H9 (cell line): Measurements from ENCODE around the gene UBE2V1. TPM values are rescaled to one million over a fixed set of nuclear protein-coding genes. Genes with fewer than 3 reads are reported as not detected.

ENCODE experiments used
- DNase-seq: peaks from one replicate; pipeline ENCODE4 v3.0.0-alpha.2; 2017
- H2AFZ ChIP-seq: one replicate; pipeline ENCODE4 v1.6.1; 2013; ENCODE audit warnings: mild to moderate bottlenecking, low read length, control low read depth, moderate library complexity
- H2AK5ac ChIP-seq: 2 replicates; pipeline ENCODE4 v1.6.1; 2013; ENCODE audit warnings: low read length, control low read depth, mixed read lengths; ENCODE audit not compliant: insufficient read length
- H2BK120ac ChIP-seq: one replicate; pipeline ENCODE4 v1.6.1; 2013; ENCODE audit warnings: low read depth, mild to moderate bottlenecking, low read length, control low read depth, inconsistent platforms; ENCODE audit not compliant: poor library complexity, severe bottlenecking
- H2BK12ac ChIP-seq: 2 replicates; pipeline ENCODE4 v1.6.1; 2013; ENCODE audit warnings: low read length, control low read depth, mixed read lengths, low read depth; ENCODE audit not compliant: insufficient read length
- H2BK15ac ChIP-seq: 2 replicates; pipeline ENCODE4 v1.6.1; 2013; ENCODE audit warnings: low read depth, low read length, control low read depth
- H2BK20ac ChIP-seq: one replicate; pipeline ENCODE4 v1.6.1; 2013; ENCODE audit warnings: low read depth, mild to moderate bottlenecking, low read length, control low read depth, inconsistent platforms; ENCODE audit not compliant: poor library complexity, severe bottlenecking
- H2BK5ac ChIP-seq: 2 replicates; pipeline ENCODE4 v1.6.1; 2013; ENCODE audit warnings: low read length, control low read depth, mixed read lengths; ENCODE audit not compliant: insufficient read length
- H3K14ac ChIP-seq: 2 replicates; pipeline ENCODE4 v1.6.1; 2013; ENCODE audit warnings: low read length, control low read depth; ENCODE audit not compliant: insufficient read depth
- H3K18ac ChIP-seq: 2 replicates; pipeline ENCODE4 v1.6.1; 2013; ENCODE audit warnings: low read depth, mild to moderate bottlenecking, mixed read lengths, low read length, control low read depth; ENCODE audit not compliant: insufficient read length
- H3K23ac ChIP-seq: 2 replicates; pipeline ENCODE4 v1.6.1; 2013; ENCODE audit warnings: low read length, control low read depth, mixed read lengths, low read depth; ENCODE audit not compliant: insufficient read length
- H3K23me2 ChIP-seq: 2 replicates; pipeline ENCODE4 v1.6.1; 2013; ENCODE audit warnings: low read depth, mild to moderate bottlenecking, mixed read lengths, low read length, control low read depth; ENCODE audit not compliant: insufficient read length, poor library complexity, severe bottlenecking
- H3K27ac ChIP-seq: 2 replicates; pipeline ENCODE4 v1.5.1; 2013; ENCODE audit warnings: low read length, control low read depth, mixed read lengths, low read depth; ENCODE audit not compliant: insufficient read length
- H3K27me3 ChIP-seq: 2 replicates; pipeline ENCODE4 v1.6.1; 2013; ENCODE audit warnings: low read length, control low read depth, inconsistent platforms; ENCODE audit not compliant: insufficient read depth
- H3K4ac ChIP-seq: 2 replicates; pipeline ENCODE4 v1.6.1; 2013; ENCODE audit warnings: low read depth, mild to moderate bottlenecking, control low read depth, inconsistent platforms, low read length, moderate library complexity
- H3K4me1 ChIP-seq: 2 replicates; pipeline ENCODE4 v1.6.1; 2013; ENCODE audit warnings: low read length, control low read depth, inconsistent platforms; ENCODE audit not compliant: insufficient read depth
- H3K4me2 ChIP-seq: 2 replicates; pipeline ENCODE4 v1.6.1; 2013; ENCODE audit warnings: low read length, control low read depth, mixed read lengths; ENCODE audit not compliant: insufficient read length, insufficient read depth
- H3K56ac ChIP-seq: 2 replicates; pipeline ENCODE4 v1.6.1; 2013; ENCODE audit warnings: low read depth, mild to moderate bottlenecking, mixed read lengths, low read length, control low read depth; ENCODE audit not compliant: insufficient read length
- H3K79me1 ChIP-seq: 2 replicates; pipeline ENCODE4 v1.6.1; 2013; ENCODE audit warnings: low read depth, mild to moderate bottlenecking, moderate library complexity, low read length, control low read depth, inconsistent platforms; ENCODE audit not compliant: insufficient read depth, poor library complexity, severe bottlenecking
- H3K79me2 ChIP-seq: 2 replicates; pipeline ENCODE4 v1.6.1; 2013; ENCODE audit warnings: low read length, control low read depth, inconsistent platforms; ENCODE audit not compliant: insufficient read depth
- H3K9ac ChIP-seq: 2 replicates; pipeline ENCODE4 v1.6.1; 2013; ENCODE audit warnings: low read length, control low read depth, mixed read lengths; ENCODE audit not compliant: insufficient read length; ENCODE audit errors: extremely low read depth
- H3K9me3 ChIP-seq: one replicate; pipeline ENCODE4 v1.6.1; 2013; ENCODE audit warnings: low read depth, low read length, inconsistent platforms; ENCODE audit not compliant: control insufficient read depth
- H3T11ph ChIP-seq: one replicate; pipeline ENCODE4 v1.6.1; 2013; ENCODE audit warnings: mild to moderate bottlenecking, low read length, control low read depth, inconsistent platforms
- H4K20me1 ChIP-seq: one replicate; pipeline ENCODE4 v1.6.1; 2013; ENCODE audit not compliant: control insufficient read depth, insufficient read length, insufficient read depth
- H4K5ac ChIP-seq: 2 replicates; pipeline ENCODE4 v1.6.1; 2013; ENCODE audit warnings: low read depth, mild to moderate bottlenecking, mixed read lengths, low read length, control low read depth; ENCODE audit not compliant: insufficient read length
- H4K8ac ChIP-seq: replicated peaks from 2 replicates; pipeline ENCODE4 v1.6.1; 2013; ENCODE audit warnings: low read length, control low read depth, mixed read lengths, low read depth; ENCODE audit not compliant: insufficient read length
- H4K91ac ChIP-seq: 2 replicates; pipeline ENCODE4 v1.6.1; 2013; ENCODE audit warnings: low read depth, mild to moderate bottlenecking, moderate library complexity, mixed read lengths, low read length, control low read depth; ENCODE audit not compliant: insufficient read length
- H3K27ac Mint-ChIP-seq, 3 experiments: 2 replicates in 2 of 3; 3 replicates in 1 of 3; pipeline ENCODE4 v1.8.0; 2020 to 2021; ENCODE audit warnings: mixed read lengths in 3 of 3, mild to moderate bottlenecking in 1 of 3, moderate library complexity in 1 of 3
- H3K27me3 Mint-ChIP-seq: 2 replicates; pipeline ENCODE4 v1.8.0; 2021; ENCODE audit warnings: low read depth, mild to moderate bottlenecking, moderate library complexity, mixed read lengths
- H3K36me3 Mint-ChIP-seq, 3 experiments: 2 replicates in 2 of 3; 3 replicates in 1 of 3; pipeline ENCODE4 v1.8.0; 2020 to 2021; ENCODE audit warnings: low read depth in 3 of 3, mixed read lengths in 3 of 3; ENCODE audit not compliant: insufficient read depth in 1 of 3
- H3K4me1 Mint-ChIP-seq, 2 experiments: 2 replicates each; pipeline ENCODE4 v1.8.0; 2020; ENCODE audit warnings: mixed read lengths in 2 of 2
- H3K4me3 Mint-ChIP-seq, 2 experiments: 2 replicates in 1 of 2; 3 replicates in 1 of 2; pipeline ENCODE4 v1.8.0; 2020 to 2021; ENCODE audit warnings: mild to moderate bottlenecking in 2 of 2, mixed read lengths in 2 of 2, moderate library complexity in 1 of 2
- H3K9me3 Mint-ChIP-seq, 2 experiments: 2 replicates in 1 of 2; 3 replicates in 1 of 2; pipeline ENCODE4 v1.8.0; 2020; ENCODE audit warnings: mild to moderate bottlenecking in 2 of 2, mixed read lengths in 2 of 2, moderate library complexity in 1 of 2
- WGBS: extraction: QIAGEN DNeasy Blood & Tissue Kit; methylation state at CpG from one replicate; pipeline ENCODE4 v1.1.7; 2013; ENCODE audit warnings: missing lambda C conversion rate, low lambda C conversion rate, mixed read lengths; ENCODE audit not compliant: insufficient read length; ENCODE audit errors: extremely low coverage; 5-methylcytosine and 5-hydroxymethylcytosine counted together
- total RNA-seq: library from RNA; stranded (reverse); gene quantifications from 2 replicates; pipeline ENCODE4 v1.2.1, GENCODE V29; 2021
- TF ChIP-seq, protein P1 (sequence below): fragments of 200-600 bp; sonication (generic); conservative IDR thresholded peaks from 3 replicates; pipeline ENCODE4 v1.8.0; 2021; ENCODE audit warnings: antibody characterized with exemption, mild to moderate bottlenecking

The UBE2V1 gene
- total RNA-seq, 1 experiment from 2014 or later = 152 TPM

DNA sequence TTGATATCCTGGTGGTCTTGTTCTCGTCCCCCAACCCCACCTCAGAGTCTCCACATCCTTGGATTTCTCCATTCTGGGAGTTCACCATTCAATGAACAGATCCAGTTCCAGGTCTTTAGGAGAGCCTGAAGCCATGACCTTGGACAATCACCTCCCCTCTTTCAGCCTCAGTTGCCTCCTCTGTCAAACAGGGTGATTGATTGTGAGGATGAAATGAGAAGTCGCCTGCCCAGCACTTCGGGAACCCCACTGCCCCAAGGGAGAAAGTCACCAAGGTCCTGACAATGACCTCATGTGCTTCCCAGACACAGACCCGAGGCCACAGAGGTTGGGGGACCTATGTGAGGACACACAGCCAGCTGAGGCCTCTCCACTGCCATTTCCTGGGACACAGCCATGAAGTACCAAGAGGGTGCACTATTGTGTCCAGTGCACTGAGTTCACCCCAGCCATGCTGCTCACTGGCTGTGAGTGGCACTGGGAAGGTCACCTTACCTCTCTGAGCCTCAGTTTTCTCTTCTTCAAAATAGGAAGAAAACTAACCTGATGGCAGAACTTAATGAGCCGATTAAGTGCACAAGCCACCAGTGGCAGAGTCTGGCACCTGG, 68.5 kb downstream of the UBE2V1 start:
- H3K4me1 ChIP-seq = no peaks in the 10 kb centered on the region
- H3K23ac ChIP-seq = no peak overlapping the region
- H3K27ac ChIP-seq = no peak overlapping the region
- WGBS = no CpG with 5 or more reads among the region's 5 CpGs
- no peak overlapping the region for H2BK120ac ChIP-seq
- no peak overlapping the region for H3K56ac ChIP-seq
- H2BK5ac ChIP-seq = no peak overlapping the region
- no peak overlapping the region; the same call in 1 of the 2 replicates for H3K14ac ChIP-seq
- peaks cover 3% of the 10 kb centered on the region for H3K23me2 ChIP-seq
- Mint-ChIP-seq H3K4me1 (peaks cover 5 to 17% of the 10 kb centered on the region in 2 experiments; a peak in 3 of 4 replicates), H3K36me3 (no peaks in the 10 kb centered on the region), H3K27ac (no peak overlapping the region), H3K9me3 (peaks cover 0 to 3% of the 10 kb centered on the region in 2 experiments; a peak in 1 of 5 replicates), H3K4me3 (no peak overlapping the region), H3K27me3 (no peaks in the 10 kb centered on the region)
- H4K91ac ChIP-seq = no peak overlapping the region
- no peak overlapping the region for H3K4ac ChIP-seq
- H2AFZ ChIP-seq = no peak overlapping the region
- TF ChIP-seq, protein P1, sequence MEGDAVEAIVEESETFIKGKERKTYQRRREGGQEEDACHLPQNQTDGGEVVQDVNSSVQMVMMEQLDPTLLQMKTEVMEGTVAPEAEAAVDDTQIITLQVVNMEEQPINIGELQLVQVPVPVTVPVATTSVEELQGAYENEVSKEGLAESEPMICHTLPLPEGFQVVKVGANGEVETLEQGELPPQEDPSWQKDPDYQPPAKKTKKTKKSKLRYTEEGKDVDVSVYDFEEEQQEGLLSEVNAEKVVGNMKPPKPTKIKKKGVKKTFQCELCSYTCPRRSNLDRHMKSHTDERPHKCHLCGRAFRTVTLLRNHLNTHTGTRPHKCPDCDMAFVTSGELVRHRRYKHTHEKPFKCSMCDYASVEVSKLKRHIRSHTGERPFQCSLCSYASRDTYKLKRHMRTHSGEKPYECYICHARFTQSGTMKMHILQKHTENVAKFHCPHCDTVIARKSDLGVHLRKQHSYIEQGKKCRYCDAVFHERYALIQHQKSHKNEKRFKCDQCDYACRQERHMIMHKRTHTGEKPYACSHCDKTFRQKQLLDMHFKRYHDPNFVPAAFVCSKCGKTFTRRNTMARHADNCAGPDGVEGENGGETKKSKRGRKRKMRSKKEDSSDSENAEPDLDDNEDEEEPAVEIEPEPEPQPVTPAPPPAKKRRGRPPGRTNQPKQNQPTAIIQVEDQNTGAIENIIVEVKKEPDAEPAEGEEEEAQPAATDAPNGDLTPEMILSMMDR = no peak
- no peaks in the 10 kb centered on the region for H3K79me2 ChIP-seq
- no peaks in the 10 kb centered on the region for H4K20me1 ChIP-seq
- DNase-seq = no peak
- no peaks in the 10 kb centered on the region for H3K9me3 ChIP-seq
- no peak overlapping the region for H3K9ac ChIP-seq
- no peak overlapping the region for H2BK20ac ChIP-seq
- H3K4me2 ChIP-seq = no peak overlapping the region
- no peak overlapping the region for H2BK15ac ChIP-seq
- H3K27me3 ChIP-seq = no peaks in the 10 kb centered on the region
- H2BK12ac ChIP-seq = no peak overlapping the region
- H4K5ac ChIP-seq = no peak overlapping the region
- H3K18ac ChIP-seq = no peak overlapping the region
- H2AK5ac ChIP-seq = no peak overlapping the region
- H3K79me1 ChIP-seq = no peaks in the 10 kb centered on the region
- no peak overlapping the region for H3T11ph ChIP-seq
- H4K8ac ChIP-seq = no peak overlapping the region
